Neuronal stem cell (in vitro differentiated cells): ENCODE measurements around the gene PIGB.

ENCODE experiments used
- DNase-seq: peaks from one replicate; pipeline ENCODE4 v3.0.0-alpha.2; 2013; ENCODE audit warnings: low spot score
- H2AFZ ChIP-seq: one replicate; pipeline ENCODE4 v1.6.1; 2013; ENCODE audit warnings: mild to moderate bottlenecking, low read length, inconsistent platforms
- H2AK5ac ChIP-seq: 2 replicates; pipeline ENCODE4 v1.6.1; 2013; ENCODE audit warnings: low read depth, mild to moderate bottlenecking, inconsistent platforms, low read length, moderate library complexity, mixed read lengths
- H2BK120ac ChIP-seq: 2 replicates; pipeline ENCODE4 v1.6.1; 2013; ENCODE audit warnings: low read depth, mild to moderate bottlenecking, inconsistent platforms, low read length, moderate library complexity, mixed read lengths
- H2BK12ac ChIP-seq: one replicate; pipeline ENCODE4 v1.6.1; 2013; ENCODE audit warnings: low read length, inconsistent platforms
- H2BK15ac ChIP-seq: 2 replicates; pipeline ENCODE4 v1.6.1; 2013; ENCODE audit warnings: mild to moderate bottlenecking, low read length, inconsistent platforms, mixed read lengths
- H2BK5ac ChIP-seq: one replicate; pipeline ENCODE4 v1.6.1; 2013; ENCODE audit warnings: inconsistent platforms, mild to moderate bottlenecking, low read length, moderate library complexity
- H3K14ac ChIP-seq: one replicate; pipeline ENCODE4 v1.6.1; 2013; ENCODE audit warnings: low read length, inconsistent platforms
- H3K18ac ChIP-seq: 2 replicates; pipeline ENCODE4 v1.6.1; 2013; ENCODE audit warnings: low read length, inconsistent platforms
- H3K23ac ChIP-seq: 2 replicates; pipeline ENCODE4 v1.6.1; 2013; ENCODE audit warnings: low read depth, mild to moderate bottlenecking, mixed read lengths, low read length, inconsistent platforms; ENCODE audit not compliant: poor library complexity
- H3K27ac ChIP-seq: replicated peaks from 3 replicates; pipeline ENCODE4 v1.5.1; 2013; ENCODE audit warnings: low read length, inconsistent platforms
- H3K27me3 ChIP-seq, 3 experiments: 2 replicates each; pipeline ENCODE4 v1.6.1; 2013; ENCODE audit warnings: low read length in 3 of 3, mild to moderate bottlenecking in 2 of 3, inconsistent platforms in 1 of 3, low read depth in 1 of 3, mixed read lengths in 1 of 3, moderate library complexity in 1 of 3; ENCODE audit not compliant: control insufficient read depth in 3 of 3, insufficient read depth in 3 of 3
- H3K36me3 ChIP-seq, 2 donors: replicated peaks in 1 of 2; 2 replicates each; pipeline ENCODE4 v1.6.1; 2013; ENCODE audit warnings: low read length in 2 of 2; ENCODE audit not compliant: control insufficient read depth in 2 of 2, insufficient read depth in 2 of 2
- H3K4ac ChIP-seq: 2 replicates; pipeline ENCODE4 v1.6.1; 2013; ENCODE audit warnings: inconsistent platforms, mild to moderate bottlenecking, low read length, moderate library complexity
- H3K4me1 ChIP-seq, 2 donors: 1 replicate in 1 of 2; 2 replicates in 1 of 2; pipeline ENCODE4 v1.6.1; 2013; ENCODE audit warnings: low read length in 2 of 2, low read depth in 1 of 2; ENCODE audit not compliant: control insufficient read depth in 2 of 2, insufficient read depth in 1 of 2
- H3K4me2 ChIP-seq: one replicate; pipeline ENCODE4 v1.6.1; 2013; ENCODE audit warnings: mild to moderate bottlenecking, low read length, inconsistent platforms; ENCODE audit not compliant: insufficient read depth, poor library complexity, severe bottlenecking
- H3K4me3 ChIP-seq, 2 donors: 2 replicates each; pipeline ENCODE4 v1.5.1; 2013; ENCODE audit warnings: low read length in 2 of 2, mild to moderate bottlenecking in 2 of 2, inconsistent platforms in 1 of 2, moderate library complexity in 1 of 2
- H3K79me1 ChIP-seq: one replicate; pipeline ENCODE4 v1.6.1; 2013; ENCODE audit warnings: low read depth, mild to moderate bottlenecking, inconsistent platforms, low read length, moderate library complexity
- H3K9ac ChIP-seq: one replicate; pipeline ENCODE4 v1.6.1; 2013; ENCODE audit warnings: mild to moderate bottlenecking, low read depth, low read length, inconsistent platforms; ENCODE audit not compliant: poor library complexity
- H3K9me3 ChIP-seq, 2 donors: replicated peaks in 1 of 2; 2 replicates each; pipeline versions ENCODE3 to v1.6.1; 2013; ENCODE audit warnings: low read length in 2 of 2, mild to moderate bottlenecking in 2 of 2, inconsistent platforms in 1 of 2, low read depth in 1 of 2, mixed read lengths in 1 of 2, moderate library complexity in 1 of 2; ENCODE audit not compliant: control insufficient read depth in 2 of 2, insufficient read depth in 1 of 2
- H4K8ac ChIP-seq: one replicate; pipeline ENCODE4 v1.6.1; 2013; ENCODE audit warnings: low read depth, mild to moderate bottlenecking, inconsistent platforms, low read length, moderate library complexity
- H4K91ac ChIP-seq: one replicate; pipeline ENCODE4 v1.6.1; 2013; ENCODE audit warnings: low read length, low read depth, mild to moderate bottlenecking, inconsistent platforms; ENCODE audit not compliant: poor library complexity
- WGBS, 2 donors: extraction: QIAGEN DNeasy Blood & Tissue Kit; methylation state at CpG; one replicate each; pipeline ENCODE4 v1.1.7; 2013; ENCODE audit warnings: missing lambda C conversion rate in 2 of 2, mixed read lengths in 1 of 2; ENCODE audit not compliant: insufficient read length in 2 of 2, insufficient replicate concordance in 1 of 2; ENCODE audit errors: extremely low coverage in 2 of 2; 5-methylcytosine and 5-hydroxymethylcytosine counted together

The PIGB gene

DNA sequence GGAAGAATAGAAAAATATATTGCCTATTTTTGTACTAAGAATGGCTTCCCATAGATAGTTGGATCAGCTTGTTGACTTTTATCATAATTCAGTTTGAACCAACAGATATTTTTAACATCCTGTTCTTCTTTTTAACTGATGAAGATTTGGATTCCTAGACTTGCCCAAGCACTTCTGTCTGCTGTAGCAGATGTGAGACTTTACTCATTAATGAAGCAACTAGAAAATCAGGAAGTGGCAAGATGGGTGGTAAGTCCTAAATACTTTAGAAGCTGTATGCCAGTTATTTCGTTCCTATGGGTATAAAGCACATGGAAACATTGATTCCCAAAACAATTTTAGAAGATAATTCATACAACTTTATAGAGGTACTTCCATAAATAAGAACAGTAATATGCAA, 8.4 kb downstream of the PIGB start:
- no peaks in the 10 kb centered on the region for H3K9me3 ChIP-seq
- no peak overlapping the region for H4K91ac ChIP-seq
- H3K23ac ChIP-seq: no peak overlapping the region
- DNase-seq: no peak
- H3K79me1 ChIP-seq: no peaks in the 10 kb centered on the region
- no CpG with 5 or more reads among the region's 1 CpG for WGBS, 2 donors
- H2BK12ac ChIP-seq: no peak overlapping the region
- H2AFZ ChIP-seq: no peak overlapping the region
- no peak overlapping the region for H4K8ac ChIP-seq
- H3K14ac ChIP-seq: no peak overlapping the region
- H3K18ac ChIP-seq: no peak overlapping the region
- H3K4ac ChIP-seq: no peak overlapping the region
- no peak overlapping the region for H3K27ac ChIP-seq
- H3K4me2 ChIP-seq: no peak overlapping the region
- no peak overlapping the region for H2AK5ac ChIP-seq
- no peak overlapping the region for H3K4me3 ChIP-seq
- H2BK15ac ChIP-seq: no peak overlapping the region
- H2BK5ac ChIP-seq: no peak overlapping the region
- no peak overlapping the region for H2BK120ac ChIP-seq
- H3K4me1 ChIP-seq: peaks cover 1 to 2% of the 10 kb centered on the region in 2 donors
- H3K36me3 ChIP-seq: no peaks in the 10 kb centered on the region
- no peaks in the 10 kb centered on the region for H3K27me3 ChIP-seq
- no peak overlapping the region for H3K9ac ChIP-seq

DNA sequence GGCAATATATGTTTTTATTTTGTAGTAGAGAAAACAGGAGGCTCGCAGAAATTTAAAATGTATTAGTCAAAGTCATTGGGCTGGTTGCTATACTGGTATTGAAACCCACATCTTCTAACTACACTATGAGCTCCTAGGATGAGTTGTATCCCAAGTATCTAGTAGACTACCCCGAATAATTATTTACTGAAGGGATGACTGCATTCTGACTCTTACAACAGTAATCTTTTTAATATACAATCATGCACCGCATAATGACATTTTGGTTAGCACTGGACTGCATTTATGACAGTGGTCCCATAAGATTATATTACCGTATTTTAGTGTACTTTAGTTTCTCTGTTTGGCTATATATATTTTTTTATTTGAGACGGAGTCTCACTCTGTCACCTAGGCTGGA, 15.3 kb downstream of the PIGB start:
- H3K79me1 ChIP-seq: no peaks in the 10 kb centered on the region

DNA sequence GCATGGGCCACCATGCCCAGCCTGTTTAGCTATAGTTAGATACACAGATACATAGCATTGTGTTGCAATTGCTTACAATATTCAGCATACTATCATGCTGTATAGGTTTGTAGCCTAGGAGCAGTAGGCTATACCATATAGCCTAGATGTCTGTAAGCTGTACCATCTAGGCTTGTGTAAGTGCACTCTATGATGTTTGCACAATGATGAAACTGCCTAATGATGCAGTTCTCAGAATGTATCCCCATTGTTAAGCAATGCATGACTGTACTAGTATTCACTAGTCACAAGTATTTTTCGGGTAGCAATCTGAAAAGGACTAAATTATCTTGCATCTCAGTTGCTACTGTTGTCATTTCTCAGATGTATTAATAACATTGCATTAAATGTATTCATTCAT, 16.0 kb downstream of the PIGB start:
- H3K36me3 ChIP-seq: no peaks in the 10 kb centered on the region
- H3K79me1 ChIP-seq: no peaks in the 10 kb centered on the region
- H3K27me3 ChIP-seq: no peaks in the 10 kb centered on the region
- no peak overlapping the region for H3K18ac ChIP-seq
- H2BK5ac ChIP-seq: no peak overlapping the region
- no peak overlapping the region for H2BK15ac ChIP-seq
- H3K4me1 ChIP-seq: peaks cover 0 to 3% of the 10 kb centered on the region in 2 donors
- no peak overlapping the region for H2BK12ac ChIP-seq
- no peak overlapping the region for H3K4me2 ChIP-seq
- DNase-seq: no peak
- no peak overlapping the region for H4K91ac ChIP-seq
- no peak overlapping the region for H4K8ac ChIP-seq
- no peak overlapping the region for H3K27ac ChIP-seq
- no peak overlapping the region for H3K9ac ChIP-seq
- no peak overlapping the region for H3K14ac ChIP-seq
- no peak overlapping the region for H3K23ac ChIP-seq
- H2AFZ ChIP-seq: no peak overlapping the region
- H3K4me3 ChIP-seq: no peak overlapping the region
- H2AK5ac ChIP-seq: no peak overlapping the region
- no CpG with 5 or more reads among the region's 1 CpG for WGBS, 2 donors
- H3K4ac ChIP-seq: no peak overlapping the region
- no peak overlapping the region for H2BK120ac ChIP-seq
- H3K9me3 ChIP-seq: no peaks in the 10 kb centered on the region

More for the DNA sequence above, 15.3 kb downstream of the PIGB start:
- Histone ChIP-seq H2BK120ac (no peak overlapping the region), H2BK12ac (no peak overlapping the region), H3K14ac (no peak overlapping the region), H2AK5ac (no peak overlapping the region), H4K91ac (no peak overlapping the region), H3K4ac (no peak overlapping the region), H2AFZ (no peak overlapping the region), H3K4me1 (peaks cover 0 to 3% of the 10 kb centered on the region in 2 donors), H3K9me3 (no peaks in the 10 kb centered on the region), H3K27ac (no peak overlapping the region), H3K4me3 (no peak overlapping the region), H3K18ac (no peak overlapping the region), H3K23ac (no peak overlapping the region), H2BK5ac (no peak overlapping the region), H4K8ac (no peak overlapping the region), H3K27me3 (no peaks in the 10 kb centered on the region), H3K9ac (no peak overlapping the region), H2BK15ac (no peak overlapping the region), H3K4me2 (no peak overlapping the region), H3K36me3 (no peaks in the 10 kb centered on the region)
- no CpG with 5 or more reads among the region's 5 CpGs for WGBS, 2 donors
- DNase-seq: no peak

GRCh38 chr15:55337160-55337559, 18.1 kb downstream of the PIGB start:
- H3K4ac ChIP-seq: no peak overlapping the region
- H3K36me3 ChIP-seq: no peaks in the 10 kb centered on the region
- no peaks in the 10 kb centered on the region for H3K79me1 ChIP-seq
- no peak overlapping the region for H2BK120ac ChIP-seq
- H3K9me3 ChIP-seq: no peaks in the 10 kb centered on the region
- no peak overlapping the region for H2BK15ac ChIP-seq
- DNase-seq: no peak
- no peaks in the 10 kb centered on the region for H3K27me3 ChIP-seq
- H3K4me1 ChIP-seq: peaks cover 0 to 3% of the 10 kb centered on the region in 2 donors
- no peak overlapping the region for H3K4me2 ChIP-seq
- H3K14ac ChIP-seq: no peak overlapping the region
- H4K8ac ChIP-seq: no peak overlapping the region
- H4K91ac ChIP-seq: no peak overlapping the region
- no CpG with 5 or more reads among the region's 1 CpG for WGBS, 2 donors
- no peak overlapping the region for H2AFZ ChIP-seq
- no peak overlapping the region for H2BK5ac ChIP-seq
- no peak overlapping the region for H3K27ac ChIP-seq
- H2BK12ac ChIP-seq: no peak overlapping the region
- H3K9ac ChIP-seq: no peak overlapping the region
- H2AK5ac ChIP-seq: no peak overlapping the region
- no peak overlapping the region for H3K4me3 ChIP-seq
- H3K18ac ChIP-seq: no peak overlapping the region
- H3K23ac ChIP-seq: no peak overlapping the region
